Activated T-helper 1 cell treated with anti-CD3 and anti-CD28 coated beads, Interleukin-2, amount 50 U/mL, for 16 hours (primary cell): Measurements from ENCODE around the gene DOCK7.
"Not testable (repeated sequence)": the region's sequence is repeated elsewhere in the genome, so short reads cannot be mapped to it uniquely, and the experiment has no call there.

Source experiments
- DNase-seq, 2 donors: peaks; one replicate each; pipeline ENCODE4 v3.0.0-alpha.2; 2020; ENCODE audit warnings: low read depth in 1 of 2, low spot score in 1 of 2

DOCK7 gene

GRCh38 chr1:62698161-62698560 lies 10.0 kb upstream of the DOCK7 start:
- DNase-seq = not testable (repeated sequence)

- not testable (repeated sequence) for DNase-seq
Observed at GRCh38 chr1:62694479-62694878, 6.3 kb upstream of the DOCK7 start.

- no peak for DNase-seq
Observed at GRCh38 chr1:62693123-62693522, 4.9 kb upstream of the DOCK7 start.

GRCh38 chr1:62691062-62691844 lies 3.1 kb upstream of the DOCK7 start:
- DNase-seq = no peak

GRCh38 chr1:62689524-62689923 lies 1.3 kb upstream of the DOCK7 start:
- no peak for DNase-seq

- DNase-seq = no peak
Observed at GRCh38 chr1:62688687-62689085, 500 bp upstream of the DOCK7 start.

GRCh38 chr1:62687421-62687902 lies 724 bp downstream of the DOCK7 start:
- peak in 1 of 2 donors; percentile 6 for DNase-seq

- DNase-seq = no peak
Observed at GRCh38 chr1:62686822-62687221, 1.4 kb downstream of the DOCK7 start.

- no peak for DNase-seq
Observed at GRCh38 chr1:62685431-62685859, 2.7 kb downstream of the DOCK7 start.

- DNase-seq = no peak
Observed at GRCh38 chr1:62682531-62682930, 5.7 kb downstream of the DOCK7 start.

- DNase-seq = not testable (repeated sequence)
Observed at GRCh38 chr1:62680992-62681391, 7.2 kb downstream of the DOCK7 start.

GRCh38 chr1:62677822-62678221 lies 10.4 kb downstream of the DOCK7 start:
- not testable (repeated sequence) for DNase-seq

- no peak for DNase-seq
Observed at GRCh38 chr1:62676611-62677356, 11.4 kb downstream of the DOCK7 start.

GRCh38 chr1:62673629-62674028 lies 14.6 kb downstream of the DOCK7 start:
- no peak for DNase-seq

GRCh38 chr1:62672029-62672428 lies 16.2 kb downstream of the DOCK7 start:
- DNase-seq = no peak

GRCh38 chr1:62654744-62655143 lies 33.4 kb downstream of the DOCK7 start:
- DNase-seq = no peak

GRCh38 chr1:62652387-62652786 lies 35.8 kb downstream of the DOCK7 start:
- DNase-seq = no peak

- DNase-seq = no peak
Observed at GRCh38 chr1:62643283-62643682, 44.9 kb downstream of the DOCK7 start.

- no peak for DNase-seq
Observed at GRCh38 chr1:62637392-62638105, 50.6 kb downstream of the DOCK7 start.

- DNase-seq = no peak
Observed at GRCh38 chr1:62628506-62628905, 59.7 kb downstream of the DOCK7 start.

- no peak for DNase-seq
Observed at GRCh38 chr1:62625415-62625814, 62.8 kb downstream of the DOCK7 start.

GRCh38 chr1:62621907-62622306 lies 66.3 kb downstream of the DOCK7 start:
- no peak for DNase-seq
